ENCODE results near the gene ORMDL2. TPM values are rescaled to one million over a fixed set of nuclear protein-coding genes. Genes with fewer than 3 reads are reported as not detected.
A peak's percentile ranks its signal among the peaks of the same experiment; 100 is the strongest.

Gene ORMDL2
- 10 to 100 TPM in 3 of 4 donors, 1 to 10 TPM in 1; 9.2 to 13.1 (median 11.9) TPM for total RNA-seq

DNA sequence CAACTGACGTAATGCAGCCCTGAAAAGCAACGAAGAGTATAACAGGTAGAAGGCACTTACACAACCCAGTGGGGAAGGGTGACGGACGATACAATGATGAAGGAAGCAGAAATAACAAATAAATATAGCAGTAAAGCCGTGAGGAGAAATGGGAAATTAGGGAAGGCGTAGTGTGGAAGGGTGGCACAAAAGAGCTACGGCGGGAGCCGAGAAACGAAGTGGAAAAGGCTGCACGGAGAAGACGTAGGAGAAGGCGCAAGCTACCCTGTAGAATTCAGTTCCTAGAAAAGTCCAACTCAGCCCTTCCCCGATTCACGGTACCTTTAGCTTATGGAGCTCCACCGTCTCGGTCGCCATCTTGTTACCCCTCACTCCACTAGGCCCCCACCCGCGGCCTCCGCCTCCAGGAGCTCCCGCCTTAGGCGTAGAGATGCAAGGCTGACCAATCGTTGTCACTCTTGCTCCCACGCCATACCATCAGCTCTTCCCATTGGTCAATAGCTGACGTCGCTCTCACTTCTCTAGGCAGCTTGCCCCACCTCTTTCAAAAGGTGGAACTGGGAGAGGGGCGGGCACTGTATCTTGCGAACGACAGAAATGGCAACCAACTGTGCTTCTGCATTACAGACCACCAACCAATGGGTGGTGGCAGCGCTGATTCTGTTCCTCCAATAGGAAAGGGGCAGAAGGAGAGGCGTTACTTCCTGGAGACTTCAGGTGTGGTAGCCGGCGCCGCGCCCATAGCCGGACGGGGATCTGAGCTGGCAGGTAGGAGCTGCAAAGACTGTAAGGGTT, at the start of gene ORMDL2, which contains the start of gene SARNP:
TSS of gene ORMDL2 (plus strand) at position 697 of the 795 bp plus-strand sequence. CDS start 959 bp downstream, outside the sequence.
TSS of gene SARNP (minus strand) at position 380 of the 795 bp plus-strand sequence. CDS start at position 357, 23 bp downstream.
- Histone ChIP-seq H3K27ac (peak within 1 kb of the TSS; percentile 87 to 93 (median 89)), H3K36me3 (peaks cover 0 to 57% of the 10 kb centered on the region in 2 donors), H3K4me3 (peak within 1 kb of the TSS; percentile 81 to 92), H3K9me3 (no peaks in the 10 kb centered on the region), H3K4me1 (peaks cover 0 to 54% (median 22%) of the 10 kb centered on the region in 3 donors), H3K27me3 (no peaks in the 10 kb centered on the region)
- 1 to 2% methylated on average over 23 to 35 of the region's 38 CpGs for WGBS, 2 donors (ENCODE audit: low coverage in 1 of 2)
- no peak for TF ChIP-seq CTCF (IDR thresholded peaks at IDR 0.05)
- peak; percentile 40 to 62 for TF ChIP-seq POLR2A (IDR thresholded peaks at IDR 0.05)
- TF ChIP-seq POLR2AphosphoS5 (IDR thresholded peaks at IDR 0.05), result peak; percentile 82
- TF ChIP-seq EP300 (IDR thresholded peaks at IDR 0.05), result no peak
- ATAC-seq, result peak; percentile 99

GRCh38 chr12:55771736-55772135, 46.1 kb upstream of the ORMDL2 start:
- peaks cover 0 to 74% of the 10 kb centered on the region in 2 donors for H3K36me3 ChIP-seq
- 42 to 66% methylated on average over 6 of the region's 6 CpGs for WGBS, 2 donors (ENCODE audit: low coverage in 1 of 2)
- H3K27me3 ChIP-seq, result no peaks in the 10 kb centered on the region
- no peak overlapping the region for H3K27ac ChIP-seq
- no peaks in the 10 kb centered on the region for H3K4me1 ChIP-seq
- no peak for TF ChIP-seq CTCF (IDR thresholded peaks at IDR 0.05)
- no peak for TF ChIP-seq POLR2A (IDR thresholded peaks at IDR 0.05)
- no peak for ATAC-seq
- no peak overlapping the region for H3K4me3 ChIP-seq
- no peaks in the 10 kb centered on the region for H3K9me3 ChIP-seq

DNA sequence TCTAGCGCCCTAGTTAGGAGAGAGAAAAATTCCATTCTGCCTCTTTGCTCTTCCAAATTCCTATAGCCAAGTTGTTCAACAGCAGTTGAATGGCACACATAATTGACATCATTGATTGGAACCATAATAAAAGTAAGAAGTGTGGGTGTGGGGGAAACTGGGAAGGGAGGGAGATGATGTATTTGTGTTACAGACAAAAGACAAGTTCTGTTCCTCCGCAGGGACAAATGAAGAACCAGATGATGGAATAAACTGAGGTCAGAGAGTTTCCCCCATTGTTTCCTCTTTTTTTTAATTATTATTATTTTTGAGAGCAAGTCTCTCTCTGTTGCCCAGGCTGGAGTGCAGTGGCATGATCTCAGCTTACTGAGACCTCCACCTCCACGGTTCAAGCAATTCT, 40.0 kb upstream of the ORMDL2 start:
- Histone ChIP-seq H3K4me1 (no peaks in the 10 kb centered on the region), H3K9me3 (no peaks in the 10 kb centered on the region), H3K27ac (no peak overlapping the region), H3K4me3 (no peak overlapping the region), H3K36me3 (peaks cover 0 to 89% of the 10 kb centered on the region in 2 donors), H3K27me3 (no peaks in the 10 kb centered on the region)
- no peak for TF ChIP-seq EP300 (IDR thresholded peaks at IDR 0.05)
- no peak for TF ChIP-seq CTCF (IDR thresholded peaks at IDR 0.05)
- no peak for TF ChIP-seq POLR2AphosphoS5 (IDR thresholded peaks at IDR 0.05)
- no peak for TF ChIP-seq POLR2A (IDR thresholded peaks at IDR 0.05)
- WGBS, 2 donors (ENCODE audit: low coverage in 1 of 2), result 88 to 94% methylated on average over 2 to 3 of the region's 3 CpGs
- ATAC-seq, result no peak

GRCh38 chr12:55780685-55781084, 37.2 kb upstream of the ORMDL2 start:
- Histone ChIP-seq H3K4me3 (no peak overlapping the region), H3K27ac (no peak overlapping the region), H3K36me3 (peaks cover 0 to 99% of the 10 kb centered on the region in 2 donors), H3K4me1 (no peaks in the 10 kb centered on the region), H3K27me3 (no peaks in the 10 kb centered on the region), H3K9me3 (no peaks in the 10 kb centered on the region)
- TF ChIP-seq CTCF (IDR thresholded peaks at IDR 0.05) (no peak), POLR2A (IDR thresholded peaks at IDR 0.05) (no peak), POLR2AphosphoS5 (IDR thresholded peaks at IDR 0.05) (no peak), EP300 (IDR thresholded peaks at IDR 0.05) (no peak)
- 40 to 84% methylated on average over 2 of the region's 2 CpGs for WGBS, 2 donors (ENCODE audit: low coverage in 1 of 2)
- no peak for ATAC-seq

- ATAC-seq, result no peak
- Histone ChIP-seq H3K27ac (no peak overlapping the region), H3K4me3 (no peak overlapping the region), H3K9me3 (no peaks in the 10 kb centered on the region), H3K36me3 (peaks cover 3 to 99% of the 10 kb centered on the region in 2 donors), H3K4me1 (no peaks in the 10 kb centered on the region), H3K27me3 (no peaks in the 10 kb centered on the region)
- 90 to 100% methylated on average over 3 to 6 of the region's 7 CpGs for WGBS, 2 donors (ENCODE audit: low coverage in 1 of 2)
- TF ChIP-seq EP300 (IDR thresholded peaks at IDR 0.05), result no peak
- TF ChIP-seq POLR2AphosphoS5 (IDR thresholded peaks at IDR 0.05), result no peak
- no peak for TF ChIP-seq POLR2A (IDR thresholded peaks at IDR 0.05)
- TF ChIP-seq CTCF (IDR thresholded peaks at IDR 0.05), result no peak
These were observed 29.3 kb upstream of the ORMDL2 start for GRCh38 chr12:55788546-55788945.

Data from gastroesophageal sphincter (tissue), 4 donors.